DND-41 (cell line): Measurements from ENCODE around the gene CYP27B1.

Experiments used
- ATAC-seq: fragments of 200-7000 bp; cut with Tn5 transposase; 3 replicates; pipeline ENCODE4 v1.9.1; 2021; ENCODE audit warnings: low read depth; ENCODE audit not compliant: insufficient read depth
- DNase-seq: peaks from one replicate; pipeline ENCODE4 v3.0.0-alpha.2; 2020
- H2AFZ ChIP-seq: 2 replicates; pipeline ENCODE4 v1.6.0; 2012; ENCODE audit warnings: low read depth, low read length
- H3K27ac ChIP-seq: 2 replicates; pipeline ENCODE4 v1.5.1; 2012; ENCODE audit warnings: low read length, inconsistent platforms
- H3K27me3 ChIP-seq: fragments of 200-600 bp; sonication (generic); 2 replicates; pipeline ENCODE4 v1.6.0; 2012; ENCODE audit warnings: low read length, mild to moderate bottlenecking, inconsistent platforms; ENCODE audit not compliant: insufficient read depth, poor library complexity
- H3K36me3 ChIP-seq: 2 replicates; pipeline ENCODE4 v1.5.1; 2012; ENCODE audit warnings: low read length, inconsistent platforms; ENCODE audit not compliant: insufficient read depth
- H3K4me1 ChIP-seq: 2 replicates; pipeline ENCODE4 v1.5.1; 2012; ENCODE audit warnings: mild to moderate bottlenecking, low read length; ENCODE audit not compliant: insufficient read depth
- H3K4me2 ChIP-seq: 2 replicates; pipeline ENCODE4 v1.6.0; 2012; ENCODE audit warnings: mild to moderate bottlenecking, moderate library complexity, low read length, inconsistent platforms; ENCODE audit not compliant: insufficient read depth
- H3K4me3 ChIP-seq, 2 experiments: fragments of 200-600 bp in 1 of 2; shearing (Covaris generic) in 1 of 2; 2 replicates each; pipeline ENCODE4 v1.5.1; 2012 to 2016; ENCODE audit warnings: inconsistent platforms in 2 of 2, low read length in 2 of 2, mild to moderate bottlenecking in 2 of 2, low read depth in 1 of 2, moderate library complexity in 1 of 2
- H3K79me2 ChIP-seq: 2 replicates; pipeline ENCODE4 v1.6.0; 2012; ENCODE audit warnings: low read length, inconsistent platforms; ENCODE audit not compliant: insufficient read depth
- H3K9ac ChIP-seq: 2 replicates; pipeline ENCODE4 v1.6.0; 2012; ENCODE audit warnings: low read depth, mild to moderate bottlenecking, inconsistent platforms, low read length, moderate library complexity
- H3K9me3 ChIP-seq: 2 replicates; pipeline ENCODE4 v1.5.1; 2012; ENCODE audit warnings: low read length, moderate library complexity, mild to moderate bottlenecking, inconsistent platforms; ENCODE audit not compliant: insufficient read depth, severe bottlenecking
- H4K20me1 ChIP-seq: 2 replicates; pipeline ENCODE4 v1.6.0; 2012; ENCODE audit warnings: low read length; ENCODE audit not compliant: insufficient read depth
- EZH2 ChIP-seq: IDR thresholded peaks from 3 replicates; pipeline ENCODE4 v1.6.1; 2012; ENCODE audit warnings: borderline replicate concordance, low read depth, mild to moderate bottlenecking, moderate library complexity, low read length, inconsistent platforms; ENCODE audit not compliant: severe bottlenecking
- TF ChIP-seq, protein P1 (sequence below): IDR thresholded peaks from 2 replicates; pipeline ENCODE4 v1.5.1; 2012; ENCODE audit warnings: borderline replicate concordance, low read length, moderate library complexity, mild to moderate bottlenecking; ENCODE audit not compliant: poor library complexity, severe bottlenecking; ENCODE audit errors: extremely low read depth

CYP27B1 gene

DNA sequence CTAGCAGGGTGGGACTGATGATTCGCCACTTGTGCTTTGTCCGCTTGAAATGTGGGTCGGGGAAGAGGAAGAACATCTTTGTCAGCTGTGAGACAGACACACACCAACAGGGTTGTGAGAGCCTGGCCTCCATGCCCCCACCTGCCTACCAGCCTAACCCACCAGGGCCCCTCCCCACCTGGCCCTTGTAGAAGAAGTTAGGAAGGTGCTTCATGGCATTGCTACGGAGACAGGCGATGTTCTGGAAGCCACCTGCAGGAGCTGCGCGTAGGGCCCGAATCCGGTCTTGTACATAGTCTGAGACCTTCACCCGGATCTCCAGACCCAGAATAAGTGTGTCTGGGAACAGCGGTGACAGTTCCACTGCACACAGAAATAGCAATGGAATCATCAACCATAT is 2.7 kb upstream of the CYP27B1 start:
- TF ChIP-seq, protein P1, sequence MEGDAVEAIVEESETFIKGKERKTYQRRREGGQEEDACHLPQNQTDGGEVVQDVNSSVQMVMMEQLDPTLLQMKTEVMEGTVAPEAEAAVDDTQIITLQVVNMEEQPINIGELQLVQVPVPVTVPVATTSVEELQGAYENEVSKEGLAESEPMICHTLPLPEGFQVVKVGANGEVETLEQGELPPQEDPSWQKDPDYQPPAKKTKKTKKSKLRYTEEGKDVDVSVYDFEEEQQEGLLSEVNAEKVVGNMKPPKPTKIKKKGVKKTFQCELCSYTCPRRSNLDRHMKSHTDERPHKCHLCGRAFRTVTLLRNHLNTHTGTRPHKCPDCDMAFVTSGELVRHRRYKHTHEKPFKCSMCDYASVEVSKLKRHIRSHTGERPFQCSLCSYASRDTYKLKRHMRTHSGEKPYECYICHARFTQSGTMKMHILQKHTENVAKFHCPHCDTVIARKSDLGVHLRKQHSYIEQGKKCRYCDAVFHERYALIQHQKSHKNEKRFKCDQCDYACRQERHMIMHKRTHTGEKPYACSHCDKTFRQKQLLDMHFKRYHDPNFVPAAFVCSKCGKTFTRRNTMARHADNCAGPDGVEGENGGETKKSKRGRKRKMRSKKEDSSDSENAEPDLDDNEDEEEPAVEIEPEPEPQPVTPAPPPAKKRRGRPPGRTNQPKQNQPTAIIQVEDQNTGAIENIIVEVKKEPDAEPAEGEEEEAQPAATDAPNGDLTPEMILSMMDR: no peak
- no peak for TF ChIP-seq EZH2
- Histone ChIP-seq H3K9ac (no peak overlapping the region), H3K36me3 (peaks cover 29% of the 10 kb centered on the region), H3K27ac (no peak overlapping the region), H3K4me2 (0 out of 2 replicates have a peak overlapping the region, but pooled peaks have one; percentile 7), H3K79me2 (peaks cover 15% of the 10 kb centered on the region), H3K4me3 (no peak overlapping the region), H3K4me1 (peaks cover 25% of the 10 kb centered on the region), H4K20me1 (no peaks in the 10 kb centered on the region), H2AFZ (no peak overlapping the region), H3K9me3 (no peaks in the 10 kb centered on the region), H3K27me3 (no peaks in the 10 kb centered on the region)
- ATAC-seq (no peak), DNase-seq (no peak)

DNA sequence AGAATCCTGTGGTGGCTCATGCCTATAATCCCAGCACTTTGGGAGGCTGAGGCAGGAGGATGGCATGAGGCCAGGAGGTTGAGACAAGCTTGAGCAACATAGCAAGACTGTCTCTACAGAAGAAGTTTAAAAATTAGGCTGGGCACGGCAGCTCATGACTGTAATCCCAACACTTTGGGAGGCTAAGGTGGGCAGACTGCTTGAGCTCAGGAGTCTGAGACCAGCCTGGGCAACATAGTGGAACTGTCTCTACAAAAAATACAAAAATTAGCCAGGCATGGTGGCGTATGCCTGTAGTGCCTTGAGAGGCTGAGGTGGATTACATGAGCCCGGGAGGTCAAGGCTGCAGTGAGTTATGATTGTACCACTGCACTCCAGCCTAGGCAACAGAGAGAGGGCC is 998 bp upstream of the CYP27B1 start:
- no peaks in the 10 kb centered on the region for H4K20me1 ChIP-seq
- TF ChIP-seq, protein P1: no peak

DNA sequence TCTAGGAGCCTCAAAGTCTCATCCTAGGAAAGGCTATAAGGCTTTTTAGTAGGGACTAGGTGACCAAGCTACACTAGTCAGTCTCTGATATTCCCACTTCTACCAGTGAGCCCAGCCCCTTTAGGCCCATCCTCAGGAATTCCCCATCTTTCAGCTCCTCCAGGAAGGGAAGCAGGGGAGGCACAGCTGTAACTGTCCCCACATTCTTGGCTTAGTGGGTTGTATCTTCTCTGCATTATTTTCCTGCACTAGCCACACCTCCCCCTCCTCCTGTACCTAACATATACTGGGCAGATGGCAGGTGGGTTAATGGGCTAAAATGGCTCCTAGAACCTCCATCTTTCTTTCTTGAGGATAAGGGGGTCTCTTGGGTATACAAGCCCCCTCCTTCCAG is 424 bp upstream of the CYP27B1 start:
- ATAC-seq: no peak
- no peak overlapping the region for H2AFZ ChIP-seq
- H3K4me2 ChIP-seq: no peak overlapping the region
- peaks cover 10% of the 10 kb centered on the region for H3K79me2 ChIP-seq
- peaks cover 29% of the 10 kb centered on the region for H3K36me3 ChIP-seq
- peaks cover 12% of the 10 kb centered on the region for H3K4me1 ChIP-seq
- no peaks in the 10 kb centered on the region for H3K27me3 ChIP-seq
- H3K9me3 ChIP-seq: no peaks in the 10 kb centered on the region
- H4K20me1 ChIP-seq: no peaks in the 10 kb centered on the region
- peak overlapping the region; percentile 6; the same call in 1 of the 2 replicates for H3K9ac ChIP-seq
- TF ChIP-seq, protein P1: no peak
- TF ChIP-seq EZH2: no peak
- H3K4me3 ChIP-seq: no peak overlapping the region
- no peak for DNase-seq
- H3K27ac ChIP-seq: no peak overlapping the region

More for the DNA sequence above, 998 bp upstream of the CYP27B1 start:
- Histone ChIP-seq H3K27me3 (no peaks in the 10 kb centered on the region), H3K79me2 (peaks cover 13% of the 10 kb centered on the region), H3K27ac (no peak overlapping the region), H3K4me2 (no peak overlapping the region), H3K4me1 (peaks cover 14% of the 10 kb centered on the region), H3K4me3 (no peak overlapping the region), H3K9ac (no peak overlapping the region), H3K9me3 (no peaks in the 10 kb centered on the region), H2AFZ (no peak overlapping the region), H3K36me3 (peaks cover 29% of the 10 kb centered on the region)
- ATAC-seq (no peak), DNase-seq (no peak)
